Measurements from ENCODE around the gene AEBP2.
A peak's percentile ranks its signal among the peaks of the same experiment; 100 is the strongest.
"Not testable (repeated sequence)": the region's sequence is repeated elsewhere in the genome, so short reads cannot be mapped to it uniquely, and the experiment has no call there.

The AEBP2 gene

DNA sequence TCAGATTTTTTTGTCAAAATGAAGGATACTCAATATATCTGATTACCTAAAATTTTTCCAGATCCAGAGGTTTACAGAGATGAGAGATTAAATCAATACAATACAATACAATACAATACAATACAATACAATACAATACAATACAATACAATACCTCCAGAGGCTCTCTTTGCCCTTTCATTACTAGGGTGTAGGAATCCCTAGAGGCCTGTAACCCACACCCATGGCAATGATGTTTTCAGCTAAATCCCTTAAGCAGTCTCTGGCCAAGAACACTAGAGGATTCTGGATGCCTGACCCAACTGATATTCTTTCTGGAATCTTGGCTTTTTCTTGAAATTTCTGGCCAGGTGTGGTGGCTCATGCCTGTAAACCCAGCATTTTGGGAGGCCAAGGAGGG lies 23.7 kb upstream of the AEBP2 start:
- Histone ChIP-seq H3K27ac (no peak overlapping the region), H3K4me3 (no peak overlapping the region)

DNA sequence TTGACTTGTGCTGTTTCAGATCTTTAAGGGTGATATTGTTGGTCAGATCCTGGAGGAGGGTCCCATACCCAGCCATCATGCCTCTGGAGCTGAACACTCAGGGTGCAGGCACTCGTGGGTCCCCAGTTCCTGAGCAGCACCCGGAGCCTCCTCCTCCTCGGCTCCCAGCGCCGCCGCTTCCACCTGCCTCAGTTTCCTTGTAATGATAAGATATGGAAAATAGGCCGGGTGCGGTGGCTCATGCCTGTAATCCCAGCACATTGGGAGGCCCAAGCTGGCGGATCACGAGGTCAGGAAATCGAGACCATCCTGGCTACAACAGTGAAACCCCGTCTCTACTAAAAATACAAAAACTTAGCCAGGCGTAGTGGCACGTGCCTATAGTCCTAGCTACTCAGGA lies 20.2 kb upstream of the AEBP2 start:
- Histone ChIP-seq H3K4me3 (no peak overlapping the region), H3K27ac (no peak overlapping the region)

DNA sequence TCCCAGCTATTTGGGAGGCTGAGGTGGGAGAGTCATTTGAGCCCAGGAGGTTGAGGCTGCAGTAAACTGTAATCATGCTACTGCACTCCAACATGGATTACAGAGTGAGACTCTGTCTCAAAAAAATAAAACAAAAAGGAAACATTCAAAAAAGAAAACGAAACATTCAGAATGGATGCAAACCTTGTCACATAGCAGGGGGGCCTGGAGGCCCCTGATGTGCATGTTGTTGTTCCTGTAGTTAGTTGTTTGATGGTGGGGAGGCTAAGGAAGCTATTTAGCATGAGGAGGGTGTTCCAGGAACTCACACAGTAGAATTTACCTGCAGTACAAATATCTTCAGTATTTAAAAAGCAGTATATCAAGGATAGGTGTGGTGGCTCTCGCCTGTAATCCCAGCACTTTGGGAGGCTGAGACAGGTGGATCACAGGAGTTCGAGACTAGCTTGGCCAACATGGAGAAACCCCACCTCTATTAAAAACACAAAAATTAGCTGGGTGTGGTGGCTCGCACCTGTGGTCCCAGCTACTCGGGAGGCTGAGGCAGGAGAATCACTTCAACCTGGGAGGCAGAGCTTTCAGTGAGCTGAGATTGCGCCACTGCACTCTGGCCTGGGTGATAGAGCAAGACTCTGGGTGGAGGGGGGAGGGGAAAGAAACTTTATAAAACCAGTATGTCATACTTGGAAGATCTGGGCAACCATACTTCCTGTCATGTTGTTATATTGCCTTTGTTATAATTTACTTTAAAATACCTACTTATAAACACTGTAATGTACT lies 17.6 kb upstream of the AEBP2 start:
- H3K27ac ChIP-seq, result no peak overlapping the region
- H3K4me3 ChIP-seq, result no peak overlapping the region

DNA sequence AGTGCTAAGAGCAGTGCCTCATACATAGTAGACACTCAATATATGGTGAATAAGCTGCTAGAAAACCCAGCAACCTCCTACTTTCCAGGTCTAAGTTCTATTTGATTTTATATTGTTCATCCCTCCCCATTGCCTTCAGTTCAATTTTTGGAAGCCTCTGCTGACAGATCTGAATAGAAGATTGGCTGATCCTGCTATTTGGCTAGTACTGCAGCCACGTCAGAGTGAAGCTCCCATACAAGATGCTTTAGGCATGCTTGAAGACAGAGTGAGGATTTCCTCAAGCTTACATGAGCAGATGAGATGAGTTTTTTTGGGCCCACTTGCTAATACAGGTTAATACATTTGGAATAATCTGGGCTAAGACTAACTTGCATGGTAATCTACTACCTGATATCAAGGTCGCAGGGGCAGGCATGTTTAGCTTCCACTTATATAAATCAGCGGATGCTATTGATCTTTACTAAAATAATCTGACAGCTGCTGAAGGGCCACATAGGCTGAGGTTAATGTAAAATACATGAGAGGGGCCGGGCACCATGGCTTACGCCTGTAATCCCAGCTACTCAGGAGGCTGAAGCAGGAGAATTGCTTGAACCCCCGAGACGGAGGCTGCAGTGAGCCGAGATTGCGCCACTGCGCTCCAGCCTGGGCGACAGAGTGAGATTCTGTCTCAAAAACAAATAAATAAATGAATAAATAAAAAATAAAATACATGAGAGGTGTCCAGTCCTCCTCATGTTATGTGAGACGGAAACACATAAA lies 15.9 kb upstream of the AEBP2 start:
- Histone ChIP-seq H3K27ac (no peak overlapping the region), H3K4me3 (no peak overlapping the region)

DNA sequence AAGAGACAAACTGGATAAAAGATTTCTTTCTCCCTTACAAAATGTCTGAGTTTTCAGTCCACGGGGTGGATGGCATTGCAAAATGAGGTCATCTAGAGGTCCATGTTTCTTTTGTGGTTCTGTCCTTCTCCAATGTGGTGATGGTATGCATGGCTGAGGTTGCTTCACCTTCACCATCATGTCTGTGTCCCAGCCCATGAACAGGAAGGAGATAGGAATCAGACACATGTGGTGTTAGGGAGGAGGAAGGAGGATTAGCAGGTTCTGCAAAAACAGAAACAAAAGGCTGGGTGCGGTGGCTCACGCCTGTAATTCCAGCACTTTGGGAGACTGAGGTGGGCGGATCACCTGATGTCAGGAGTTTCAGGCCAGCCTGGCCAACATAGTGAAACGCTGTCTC lies 11.0 kb upstream of the AEBP2 start:
- Histone ChIP-seq H3K27ac (peak overlapping the region in 5 of 21 experiments; percentile 6 to 56 (median 36)), H3K4me3 (no peak overlapping the region)

DNA sequence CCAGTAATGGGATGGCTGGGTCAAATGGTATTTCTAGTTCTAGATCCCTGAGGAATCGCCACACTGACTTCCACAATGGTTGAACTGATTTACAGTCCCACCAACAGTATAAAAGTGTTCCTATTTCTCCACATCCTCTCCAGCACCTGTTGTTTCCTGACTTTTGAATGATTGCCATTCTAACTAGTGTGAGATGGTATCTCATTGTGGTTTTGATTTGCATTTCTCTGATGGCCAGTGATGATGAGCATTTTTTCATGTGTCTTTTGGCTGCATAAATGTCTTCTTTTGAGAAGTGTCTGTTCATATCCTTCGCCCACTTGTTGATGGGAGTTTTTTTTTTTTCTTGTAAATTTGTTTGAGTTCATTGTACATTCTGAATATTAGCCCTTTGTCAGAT lies 9.8 kb upstream of the AEBP2 start:
- H3K27ac ChIP-seq, H3K4me3 ChIP-seq: not testable (repeated sequence)

DNA sequence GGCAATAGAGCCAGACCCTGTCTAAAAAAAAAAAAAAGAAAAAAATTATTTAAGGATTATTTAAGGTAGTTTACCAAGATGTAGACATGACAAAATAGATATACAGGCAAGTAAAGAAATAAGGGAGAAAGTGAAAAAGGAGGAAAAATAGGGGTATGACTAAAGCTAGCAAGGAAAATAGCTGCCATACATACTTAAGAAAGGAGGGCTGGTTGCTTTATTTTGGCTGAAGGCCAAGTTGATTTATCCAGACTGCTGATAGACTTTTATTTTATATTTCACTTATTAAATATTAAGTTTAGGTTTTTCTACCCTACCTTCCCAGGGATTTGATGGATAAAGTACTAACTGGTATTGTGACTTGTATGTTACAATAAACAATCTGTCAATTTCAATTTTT lies 8.3 kb upstream of the AEBP2 start:
- Histone ChIP-seq H3K4me3 (no peak overlapping the region), H3K27ac (peak overlapping the region in 13 of 21 experiments; percentile 11 to 84 (median 73))

DNA sequence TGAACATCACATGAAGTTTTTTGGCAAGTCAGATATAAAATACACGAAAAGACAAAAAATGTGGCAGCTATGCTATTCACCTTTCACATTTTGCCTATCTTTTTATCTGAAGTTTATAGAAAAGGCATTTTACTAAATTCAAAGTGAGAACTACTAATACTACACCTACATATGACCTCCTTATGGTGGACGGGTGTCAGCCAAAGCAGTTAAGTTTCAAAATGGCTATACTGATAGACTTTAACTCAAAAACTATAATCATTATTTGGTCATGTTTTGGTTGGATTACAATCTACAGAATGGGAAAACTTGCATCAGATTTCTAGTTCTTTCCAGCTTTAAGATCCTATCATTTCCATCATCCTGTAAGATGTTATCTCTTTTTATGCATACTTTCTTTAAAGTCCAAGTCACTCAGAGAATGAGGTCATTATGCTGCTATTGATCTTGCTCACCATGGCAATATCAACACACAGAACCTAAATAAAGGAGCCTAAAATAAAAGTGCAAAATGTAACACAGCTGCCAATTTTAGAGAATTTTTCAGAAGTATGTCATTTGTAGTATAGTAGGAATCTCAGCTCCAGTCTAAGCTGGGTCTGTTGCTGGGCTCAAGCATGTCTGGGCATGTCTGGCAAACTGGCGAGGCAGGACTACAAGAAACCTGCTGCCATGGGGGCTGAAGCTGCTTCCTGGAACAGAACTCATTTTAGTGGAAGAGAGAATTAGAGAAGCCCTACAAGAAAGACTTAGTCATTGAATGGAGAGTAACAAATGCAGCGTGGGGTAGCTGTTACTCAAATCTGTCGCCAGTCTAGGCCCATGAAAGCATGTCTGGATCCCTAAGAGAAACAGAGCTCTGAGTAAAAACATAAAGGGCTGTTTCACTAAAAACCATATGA lies 7.6 kb upstream of the AEBP2 start:
- H3K27ac ChIP-seq, result peak overlapping the region in 20 of 21 experiments; percentile 5 to 84 (median 70)
- no peak overlapping the region for H3K4me3 ChIP-seq

DNA sequence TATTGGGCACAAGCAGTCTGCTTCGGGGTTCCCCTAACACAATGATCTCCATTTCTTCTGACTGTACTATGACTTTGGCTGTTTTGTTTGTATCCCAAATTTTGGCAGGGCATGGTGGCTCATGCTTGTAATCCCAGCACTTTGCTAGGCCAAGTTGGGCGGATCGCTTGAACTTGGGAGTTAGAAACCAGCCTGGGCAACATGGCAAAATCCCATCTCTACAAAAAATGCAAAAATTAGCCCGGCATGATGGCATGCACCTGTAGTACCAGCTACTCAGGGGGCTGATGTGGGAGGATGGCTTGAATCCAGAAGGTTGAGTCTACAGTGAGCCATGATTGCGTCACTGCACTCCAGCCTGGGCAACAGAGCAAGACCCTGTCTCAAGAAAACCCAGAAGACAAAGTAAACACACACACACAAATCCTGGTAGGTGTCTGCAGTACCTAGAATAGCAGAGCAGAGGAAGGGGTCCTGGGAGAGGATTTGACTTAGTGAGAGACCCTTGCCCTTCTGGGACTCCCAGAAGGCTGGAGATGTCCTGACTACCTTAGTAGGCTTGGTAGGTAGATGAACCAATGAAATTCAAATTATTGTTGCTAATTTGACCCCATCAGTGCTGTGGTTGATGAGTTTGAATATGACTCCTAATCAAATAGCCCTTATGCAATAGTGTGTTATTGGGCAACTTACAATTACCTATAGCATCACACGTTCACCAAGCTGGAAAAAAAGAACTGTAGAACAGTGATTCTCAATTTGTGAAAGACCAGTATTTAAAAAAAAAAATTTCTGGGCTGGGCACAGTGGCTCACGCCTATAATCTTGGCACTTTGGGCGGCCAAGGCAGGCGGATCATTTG lies 6.8 kb upstream of the AEBP2 start:
- no peak overlapping the region for H3K4me3 ChIP-seq
- H3K27ac ChIP-seq, result peak overlapping the region in 20 of 21 experiments; percentile 5 to 84 (median 70)

DNA sequence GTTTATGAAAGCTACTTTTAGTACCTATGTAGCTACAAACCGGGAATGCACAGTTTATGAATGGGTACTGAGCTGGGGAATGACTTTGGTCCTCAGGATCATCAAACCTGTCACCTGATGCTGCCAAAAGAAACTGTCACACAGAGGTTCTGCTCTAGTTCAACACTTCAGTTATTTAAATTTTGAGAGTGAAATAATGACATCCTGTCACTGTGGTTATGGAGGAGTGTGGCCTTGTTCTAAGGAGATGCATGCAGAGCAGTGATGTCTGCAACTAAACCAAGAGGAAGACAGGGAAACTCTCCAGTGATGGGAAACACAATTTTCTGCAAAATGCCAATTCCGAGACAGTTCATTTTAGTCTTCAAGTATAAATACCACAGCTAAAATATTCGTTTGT lies 4.8 kb upstream of the AEBP2 start:
- Histone ChIP-seq H3K4me3 (no peak overlapping the region), H3K27ac (no peak overlapping the region)

DNA sequence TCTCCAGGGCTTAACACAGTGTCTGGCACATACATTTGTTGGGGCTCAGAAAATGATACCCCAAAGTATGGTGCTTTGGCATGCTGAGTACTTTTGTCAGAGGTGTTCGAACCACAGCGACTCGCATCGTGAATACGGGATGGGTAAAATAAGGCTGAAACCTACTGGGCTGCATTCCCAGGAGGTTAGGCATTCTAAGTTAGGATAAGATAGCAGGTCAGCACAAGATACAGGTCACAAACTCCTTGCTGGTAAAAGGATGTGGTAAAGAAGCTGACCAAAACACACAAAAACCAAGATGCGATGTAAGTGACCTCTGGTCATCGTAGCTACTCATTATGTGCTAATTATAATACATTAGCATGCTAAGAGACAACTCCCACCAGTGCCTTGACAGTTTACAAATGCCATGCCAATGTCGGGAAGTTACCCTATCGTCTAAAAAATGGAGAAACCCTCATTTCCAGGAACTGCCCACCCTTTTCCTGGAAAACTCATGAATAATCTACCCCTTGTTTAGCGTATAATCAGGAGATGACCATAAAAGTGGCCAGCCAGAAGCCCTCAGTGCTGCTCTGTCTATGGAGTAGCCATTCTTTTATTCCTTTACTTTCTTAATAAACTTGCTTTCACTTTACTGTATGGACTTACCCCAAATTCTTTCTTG lies 3.3 kb upstream of the AEBP2 start:
- no peak overlapping the region for H3K4me3 ChIP-seq

DNA sequence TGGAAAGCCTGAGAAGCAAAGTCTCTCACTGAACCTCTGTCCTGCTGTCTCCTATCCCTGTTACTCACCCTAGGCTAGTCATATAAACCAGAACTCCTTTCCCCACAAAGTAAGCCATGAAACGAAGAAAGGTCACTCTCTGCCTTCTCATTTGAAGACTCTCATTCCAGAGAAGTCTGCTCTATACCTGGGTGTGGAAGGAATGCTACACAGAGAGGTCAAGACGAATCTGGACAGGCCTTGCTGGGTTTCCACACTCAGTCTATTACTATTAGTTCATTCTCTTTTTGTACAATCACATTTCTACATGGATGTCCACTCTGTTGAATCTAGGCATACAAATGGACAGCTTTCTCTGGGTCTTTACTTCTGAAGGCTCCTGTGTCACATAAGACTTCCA lies 2.4 kb upstream of the AEBP2 start:
- H3K4me3 ChIP-seq, result no peak overlapping the region

More for the DNA sequence above, 3.3 kb upstream of the AEBP2 start:
- H3K27ac ChIP-seq, result no peak overlapping the region

DNA sequence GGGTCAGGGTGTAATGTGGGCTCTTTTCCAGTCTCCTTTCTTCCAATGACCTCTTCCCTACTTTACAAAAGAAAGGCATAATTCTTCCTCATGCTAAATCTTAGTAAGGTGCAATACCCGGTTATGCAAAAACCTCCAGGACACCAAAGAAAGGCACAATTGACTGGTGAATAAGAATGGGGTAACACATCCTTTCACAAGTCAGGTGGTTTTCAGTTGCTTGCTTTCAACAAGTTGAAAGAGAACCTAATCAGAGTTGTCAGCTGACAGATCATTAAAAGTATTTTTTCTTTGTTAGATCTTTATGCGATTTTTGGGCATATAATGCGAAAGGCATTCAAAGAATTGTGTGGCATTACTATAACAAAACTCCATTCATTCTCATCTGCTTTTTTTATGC lies 1.3 kb upstream of the AEBP2 start:
- Histone ChIP-seq H3K4me3 (no peak overlapping the region), H3K27ac (no peak overlapping the region)

More for the DNA sequence above, 2.4 kb upstream of the AEBP2 start:
- H3K27ac ChIP-seq, result no peak overlapping the region

DNA sequence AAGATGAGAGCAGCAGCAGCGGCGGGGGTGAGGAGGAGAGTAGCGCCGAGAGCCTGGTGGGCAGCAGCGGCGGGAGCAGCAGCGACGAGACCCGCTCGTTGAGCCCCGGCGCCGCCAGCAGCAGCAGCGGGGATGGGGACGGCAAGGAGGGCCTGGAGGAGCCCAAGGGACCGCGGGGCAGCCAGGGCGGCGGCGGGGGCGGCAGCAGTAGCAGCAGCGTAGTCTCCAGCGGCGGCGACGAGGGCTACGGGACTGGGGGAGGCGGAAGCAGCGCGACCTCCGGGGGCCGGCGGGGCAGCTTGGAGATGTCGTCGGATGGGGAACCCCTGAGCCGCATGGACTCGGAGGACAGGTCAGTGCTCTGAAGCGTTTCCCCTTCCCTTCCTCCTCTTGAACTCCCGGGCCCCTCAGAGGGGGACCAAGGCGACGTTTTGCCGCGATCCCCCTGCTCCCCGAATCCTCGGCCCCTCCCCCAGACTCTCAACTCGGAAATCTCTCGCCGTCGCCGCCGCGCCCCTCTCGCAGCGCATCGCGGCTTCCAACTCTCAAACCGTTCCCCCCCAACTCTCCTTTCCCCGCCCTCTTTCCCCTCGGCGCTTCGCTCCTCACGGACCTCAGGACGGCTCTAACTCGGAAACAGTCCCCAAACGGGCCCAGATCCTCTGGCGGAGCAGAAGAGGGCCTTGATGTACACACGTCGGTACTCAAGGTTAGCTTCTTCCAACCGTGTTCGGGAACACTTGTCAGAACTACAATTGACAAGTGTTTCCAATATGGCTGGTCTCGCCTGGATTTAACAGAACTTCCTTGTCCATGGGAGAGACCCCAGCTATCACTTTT lies 947 bp downstream of the AEBP2 start:
- Histone ChIP-seq H3K4me3 (peak overlapping the region; percentile 80 to 100 (median 96)), H3K27ac (peak overlapping the region; percentile 42 to 99 (median 95))

DNA sequence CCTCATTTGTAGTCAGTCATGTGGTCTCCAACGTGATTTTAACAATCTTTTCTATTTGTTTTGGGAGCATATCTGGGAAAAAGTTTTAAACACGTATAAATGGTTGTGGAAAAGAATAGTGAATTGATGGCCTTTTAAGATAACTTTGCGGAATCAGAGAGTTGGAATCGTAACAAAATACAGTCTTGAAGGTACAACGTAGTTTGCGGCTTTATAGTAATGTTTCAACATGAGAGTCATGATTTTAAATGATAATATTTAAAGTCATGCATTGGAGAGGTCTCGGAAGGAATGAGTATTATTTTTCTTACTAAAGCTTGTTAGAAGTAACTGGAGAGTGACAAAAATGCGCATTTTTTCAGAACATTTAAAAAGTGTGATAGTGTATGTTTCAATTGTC lies 1.6 kb downstream of the AEBP2 start:
- H3K27ac ChIP-seq, result peak overlapping the region in 20 of 21 experiments; percentile 84 to 99 (median 96)

DNA sequence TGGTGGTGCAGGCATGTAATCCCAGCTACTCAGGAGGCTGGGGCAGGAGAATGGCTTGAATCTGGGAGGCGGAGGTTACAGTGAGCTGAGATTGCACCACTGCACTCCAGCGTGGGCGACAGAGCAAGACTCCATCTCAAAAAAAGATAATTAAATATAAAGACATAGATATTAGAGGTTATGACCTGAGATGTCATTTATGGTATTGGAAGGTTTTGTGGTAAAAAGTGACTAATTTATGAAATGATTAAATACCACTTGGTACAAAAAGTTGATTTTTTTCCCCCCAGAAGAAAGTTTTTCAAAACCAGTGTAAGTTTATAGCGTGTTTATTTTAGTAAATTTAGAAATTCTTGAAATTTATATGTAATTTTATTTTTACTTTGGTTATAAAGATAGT lies 4.3 kb downstream of the AEBP2 start:
- H3K4me3 ChIP-seq, result no peak overlapping the region

More for the DNA sequence above, 1.6 kb downstream of the AEBP2 start:
- H3K4me3 ChIP-seq, result peak overlapping the region; percentile 80 to 100 (median 96)

DNA sequence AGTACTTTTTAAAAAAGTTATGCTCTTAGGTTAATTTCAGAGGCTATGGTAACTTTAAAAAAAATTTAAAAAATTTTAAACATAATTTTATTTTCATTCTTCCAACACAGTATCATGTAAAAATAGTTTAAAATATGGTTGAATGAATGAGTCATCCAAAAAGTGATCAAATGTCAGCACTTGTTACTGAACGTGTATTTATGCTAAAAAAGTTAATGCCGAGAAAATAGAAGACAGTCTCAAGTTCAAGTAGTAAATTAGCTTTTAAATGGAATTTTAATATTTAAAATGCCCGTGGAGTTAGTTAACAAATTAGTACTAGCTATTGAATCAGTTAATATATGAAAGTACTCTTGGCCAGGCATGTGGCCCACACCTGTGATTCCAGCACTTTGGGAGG lies 4.8 kb downstream of the AEBP2 start:
- Histone ChIP-seq H3K27ac (peak overlapping the region in 1 of 21 experiments; percentile 6), H3K4me3 (no peak overlapping the region)

More for the DNA sequence above, 4.3 kb downstream of the AEBP2 start:
- H3K27ac ChIP-seq, result no peak overlapping the region

DNA sequence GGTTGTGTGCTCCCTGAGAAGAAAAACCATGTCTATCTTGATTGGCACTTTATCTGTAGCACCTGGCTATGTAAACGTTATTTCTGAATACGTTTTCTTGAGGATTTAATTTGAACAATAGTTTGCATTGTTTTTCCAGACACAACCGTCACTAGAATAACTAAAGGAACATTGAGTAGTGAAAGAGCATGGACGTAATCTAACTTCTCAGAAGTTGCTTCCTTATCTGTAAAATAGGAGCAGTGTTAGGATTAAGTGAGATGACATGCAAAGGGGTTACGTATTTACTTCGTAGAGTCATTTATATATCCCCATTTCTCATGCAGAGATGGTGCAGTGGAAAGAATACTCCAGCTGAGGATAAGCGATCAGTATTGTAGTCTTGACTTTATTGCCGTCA lies 8.1 kb downstream of the AEBP2 start:
- Histone ChIP-seq H3K27ac (no peak overlapping the region), H3K4me3 (no peak overlapping the region)
